Measurements from ENCODE around the gene CIITA. TPM values are rescaled to one million over a fixed set of nuclear protein-coding genes. Genes with fewer than 3 reads are reported as not detected.
A peak's percentile ranks its signal among the peaks of the same experiment; 100 is the strongest.

Gene CIITA
- total RNA-seq, 1 experiment from 2014 or later = 22.4 TPM

- Mint-ChIP-seq H3K27ac (ENCODE audit: unreplicated experiment) (no peak overlapping the region), H3K4me1 (ENCODE audit: low read depth, unreplicated experiment) (peaks cover 21% of the 10 kb centered on the region), H3K9me3 (ENCODE audit: low read depth, unreplicated experiment) (no peaks in the 10 kb centered on the region), H3K36me3 (ENCODE audit: insufficient read depth, unreplicated experiment) (peaks cover 8% of the 10 kb centered on the region), H3K27me3 (ENCODE audit: unreplicated experiment) (no peaks in the 10 kb centered on the region), H3K4me3 (ENCODE audit: low read depth, unreplicated experiment) (no peak overlapping the region)
- CTCF ChIA-PET = no interaction called here
- DNase-seq = no peak
- no peak for TF ChIP-seq CTCF (IDR thresholded peaks at IDR 0.05; ENCODE audit: unreplicated experiment)
- intact Hi-C loops (cut with micrococcal nuclease; ENCODE audit: unreplicated experiment) = no loop called here
- no TSS peak for BruUV-seq (replicated peaks)
Observed at GRCh38 chr16:10980813-10981212, 103.8 kb downstream of the CIITA start.

GRCh38 chr16:10981697-10982216 is 104.8 kb downstream of the CIITA start:
- DNase-seq = peak; percentile 37
- no peak for TF ChIP-seq CTCF (IDR thresholded peaks at IDR 0.05; ENCODE audit: unreplicated experiment)
- H3K4me3 Mint-ChIP-seq (ENCODE audit: low read depth, unreplicated experiment) = no peak overlapping the region
- peaks cover 7% of the 10 kb centered on the region for H3K36me3 Mint-ChIP-seq (ENCODE audit: insufficient read depth, unreplicated experiment)
- no peaks in the 10 kb centered on the region for H3K27me3 Mint-ChIP-seq (ENCODE audit: unreplicated experiment)
- BruUV-seq (replicated peaks) = no TSS peak
- H3K9me3 Mint-ChIP-seq (ENCODE audit: low read depth, unreplicated experiment) = no peaks in the 10 kb centered on the region
- CTCF ChIA-PET = interaction anchor here (0.6 to 2.8 kb wide), 2 partner anchors 124 to 275 kb away, joined by 7 to 25 read pairs; partner anchors contain the start of gene SOCS1
- peaks cover 21% of the 10 kb centered on the region for H3K4me1 Mint-ChIP-seq (ENCODE audit: low read depth, unreplicated experiment)
- H3K27ac Mint-ChIP-seq (ENCODE audit: unreplicated experiment) = no peak overlapping the region
- intact Hi-C loops (cut with micrococcal nuclease; ENCODE audit: unreplicated experiment) = no loop called here

- Mint-ChIP-seq H3K4me1 (ENCODE audit: low read depth, unreplicated experiment) (peaks cover 27% of the 10 kb centered on the region), H3K9me3 (ENCODE audit: low read depth, unreplicated experiment) (no peaks in the 10 kb centered on the region), H3K36me3 (ENCODE audit: insufficient read depth, unreplicated experiment) (peaks cover 4% of the 10 kb centered on the region), H3K27me3 (ENCODE audit: unreplicated experiment) (no peaks in the 10 kb centered on the region), H3K27ac (ENCODE audit: unreplicated experiment) (no peak overlapping the region), H3K4me3 (ENCODE audit: low read depth, unreplicated experiment) (no peak overlapping the region)
- no peak for TF ChIP-seq CTCF (IDR thresholded peaks at IDR 0.05; ENCODE audit: unreplicated experiment)
- no TSS peak for BruUV-seq (replicated peaks)
- DNase-seq = no peak
- CTCF ChIA-PET = interaction anchor here (0.6 to 2.8 kb wide), 8 partner anchors 10 to 374 kb away, joined by 3 to 25 read pairs (median 5); partner anchors contain the start of gene SOCS1
- intact Hi-C loops (cut with micrococcal nuclease; ENCODE audit: unreplicated experiment) = no loop called here
Observed at GRCh38 chr16:10982465-10983150, 105.6 kb downstream of the CIITA start.

- no peak for TF ChIP-seq CTCF (IDR thresholded peaks at IDR 0.05; ENCODE audit: unreplicated experiment)
- Mint-ChIP-seq H3K27me3 (ENCODE audit: unreplicated experiment) (no peaks in the 10 kb centered on the region), H3K36me3 (ENCODE audit: insufficient read depth, unreplicated experiment) (peaks cover 4% of the 10 kb centered on the region), H3K9me3 (ENCODE audit: low read depth, unreplicated experiment) (no peaks in the 10 kb centered on the region), H3K4me1 (ENCODE audit: low read depth, unreplicated experiment) (peaks cover 33% of the 10 kb centered on the region), H3K27ac (ENCODE audit: unreplicated experiment) (no peak overlapping the region), H3K4me3 (ENCODE audit: low read depth, unreplicated experiment) (no peak overlapping the region)
- intact Hi-C loops (cut with micrococcal nuclease; ENCODE audit: unreplicated experiment) = no loop called here
- BruUV-seq (replicated peaks) = no TSS peak
- DNase-seq = peak; percentile 60
- CTCF ChIA-PET = interaction anchor here (0.5 to 2.8 kb wide), 9 partner anchors 9 to 604 kb away, joined by 3 to 25 read pairs (median 5); partner anchors contain the start of gene SOCS1
Observed at GRCh38 chr16:10983159-10983558, 106.2 kb downstream of the CIITA start.

Data from Calu3 (cell line).